ENCODE measurements around the gene SLIT3. TPM values are rescaled to one million over a fixed set of nuclear protein-coding genes. Genes with fewer than 3 reads are reported as not detected.

SLIT3 gene
- total and polyA plus RNA-seq, 9 of the 15 experiments (the other 6 are each of a cell fraction or from before 2014, with no cell fraction given): 0.01 to 0.04 TPM; not detected in 7

- TF ChIP-seq ESRRA (IDR thresholded peaks at IDR 0.05; ENCODE audit: borderline replicate concordance, low read depth) (no peak), ZBED1 (IDR thresholded peaks at IDR 0.05) (no peak), CHD7 (IDR thresholded peaks at IDR 0.05; ENCODE audit: low read depth, low read length) (no peak), CBFB (CRISPR knock-in tag; IDR thresholded peaks at IDR 0.05) (no peak), SMARCC2 (IDR thresholded peaks at IDR 0.05; ENCODE audit: low read depth) (no peak), HNRNPLL (IDR thresholded peaks at IDR 0.05; ENCODE audit: low read depth, low read length, poor library complexity, severe bottlenecking) (no peak), FOXJ2 (tag; IDR thresholded peaks at IDR 0.05) (no peak), CGGBP1 (CRISPR knock-in tag; IDR thresholded peaks at IDR 0.05) (no peak), HDAC6 (IDR thresholded peaks at IDR 0.05; ENCODE audit: low read depth, low read length) (no peak), ETS2 (tag; IDR thresholded peaks at IDR 0.05; ENCODE audit: borderline replicate concordance, poor library complexity, severe bottlenecking) (no peak)
These were observed 450.3 kb downstream of the SLIT3 start (continued) for GRCh38 chr5:168850683-168851082.
